Suppressor macrophage treated with lipopolysaccharide for 1 hour (primary cell): ENCODE data around the gene RAVER2.
"Not testable (repeated sequence)": the region's sequence is repeated elsewhere in the genome, so short reads cannot be mapped to it uniquely, and the experiment has no call there.

Source experiments
- DNase-seq, 3 donors: peaks; one replicate each; pipeline ENCODE4 v3.0.0-alpha.2; 2020 to 2022

The RAVER2 gene

GRCh38 chr1:64814427-64814826 lies 69.6 kb downstream of the RAVER2 start:
- DNase-seq: no peak

- DNase-seq: not testable (repeated sequence)
These were observed 72.5 kb downstream of the RAVER2 start for GRCh38 chr1:64817364-64817763.

GRCh38 chr1:64820572-64820971 lies 75.7 kb downstream of the RAVER2 start:
- DNase-seq: not testable (repeated sequence)

DNA sequence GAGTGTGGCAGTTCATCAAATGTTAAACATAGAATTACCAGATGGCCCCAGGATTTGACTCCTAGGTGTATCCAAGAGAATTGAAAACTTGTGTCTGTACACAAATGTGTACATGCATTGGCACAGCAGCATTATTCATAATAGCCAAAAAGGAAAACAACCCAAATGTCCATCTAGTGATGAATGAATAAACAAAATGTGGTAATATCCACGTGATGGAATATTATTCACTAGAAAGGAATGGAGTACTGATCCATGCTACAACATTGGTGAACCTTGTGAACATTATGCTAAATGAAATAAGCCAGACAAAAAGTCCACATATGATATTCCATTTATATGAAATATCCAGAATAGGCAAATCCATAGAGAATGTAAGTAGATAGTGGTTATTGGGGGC lies 77.7 kb downstream of the RAVER2 start:
- no peak for DNase-seq

DNA sequence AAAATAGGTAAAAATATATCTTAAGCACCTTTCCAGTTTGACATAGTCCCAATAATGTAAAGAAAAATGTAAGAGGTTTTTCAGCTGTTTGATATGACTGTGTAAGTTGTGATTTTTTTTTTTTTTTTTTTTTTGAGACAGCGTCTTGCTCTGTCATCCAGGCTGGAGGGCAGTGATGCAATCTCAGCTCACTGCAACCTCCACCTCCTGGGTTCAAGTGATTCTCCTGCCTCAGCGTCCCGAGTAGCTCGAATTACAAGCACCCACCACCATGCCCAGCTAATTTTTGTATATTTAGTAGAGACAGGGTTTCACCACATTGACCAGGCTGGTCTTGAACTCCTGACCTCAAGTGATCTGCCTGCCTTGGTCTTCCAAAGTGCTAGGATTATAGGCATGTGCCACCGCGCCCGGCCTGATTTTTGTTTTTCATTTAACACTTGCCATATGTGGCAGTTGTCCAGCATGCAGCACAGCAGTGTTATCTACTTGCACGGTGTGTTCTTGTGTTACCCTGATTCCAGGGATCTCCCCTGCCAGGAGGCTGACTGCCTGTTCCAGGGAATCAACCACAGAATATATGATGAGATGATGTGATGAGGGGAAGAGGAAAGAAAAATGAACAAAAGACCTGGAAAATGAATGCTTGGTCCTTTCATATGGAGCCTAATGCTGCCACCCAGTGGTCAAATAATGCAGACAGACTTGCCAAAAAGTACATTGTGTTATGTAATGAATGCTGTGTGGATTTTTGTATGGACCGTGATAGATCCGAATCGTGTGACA lies 79.0 kb downstream of the RAVER2 start:
- DNase-seq: peak; percentile 82 to 89 (median 84)

- DNase-seq: peak; percentile 35 to 68 (median 42)
These were observed 82.1 kb downstream of the RAVER2 start for GRCh38 chr1:64826991-64827390.

DNA sequence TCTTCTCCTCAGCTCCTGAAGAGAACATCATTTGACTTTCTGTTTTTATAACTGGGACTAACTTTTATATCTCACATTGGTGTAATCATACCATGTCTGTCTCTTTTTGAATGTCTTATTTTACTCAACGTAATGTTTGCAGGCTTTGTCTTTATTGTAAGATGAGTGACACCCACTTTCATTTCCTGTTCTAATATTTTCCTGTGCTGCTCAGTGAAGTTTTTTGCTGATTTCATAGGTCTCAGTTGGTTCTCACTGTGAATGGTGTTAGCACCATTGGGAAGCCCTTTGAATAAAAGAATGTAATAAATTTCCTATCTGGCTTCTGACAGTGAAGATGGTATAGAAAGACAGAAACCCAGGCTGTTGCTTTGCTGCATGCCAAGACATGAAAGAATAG lies 84.0 kb downstream of the RAVER2 start:
- peak in 1 of 3 donors; percentile 21 for DNase-seq

- no peak for DNase-seq
These were observed 84.6 kb downstream of the RAVER2 start for GRCh38 chr1:64829411-64830029.

GRCh38 chr1:64830030-64830651 lies 85.3 kb downstream of the RAVER2 start:
- no peak for DNase-seq

DNA sequence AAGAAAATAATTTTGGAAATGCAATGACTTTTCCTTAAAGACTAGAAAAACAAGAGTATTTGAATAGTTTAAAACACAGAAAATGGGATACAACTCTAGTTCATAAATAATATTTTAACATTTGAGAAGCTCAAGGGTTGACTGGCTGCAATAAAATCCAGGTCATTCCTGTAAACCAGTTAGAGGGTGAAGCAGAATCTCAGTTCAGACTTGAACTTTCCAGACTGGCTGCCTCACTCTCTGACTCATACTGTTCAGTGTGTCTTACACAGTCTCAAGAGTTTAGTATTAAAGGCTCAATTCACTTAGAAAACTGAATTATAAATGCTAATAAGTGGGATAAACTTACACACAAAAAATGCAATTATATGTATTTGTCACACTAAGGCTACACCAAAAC lies 89.9 kb downstream of the RAVER2 start:
- peak in 2 of 3 donors; percentile 24 to 25 for DNase-seq

DNA sequence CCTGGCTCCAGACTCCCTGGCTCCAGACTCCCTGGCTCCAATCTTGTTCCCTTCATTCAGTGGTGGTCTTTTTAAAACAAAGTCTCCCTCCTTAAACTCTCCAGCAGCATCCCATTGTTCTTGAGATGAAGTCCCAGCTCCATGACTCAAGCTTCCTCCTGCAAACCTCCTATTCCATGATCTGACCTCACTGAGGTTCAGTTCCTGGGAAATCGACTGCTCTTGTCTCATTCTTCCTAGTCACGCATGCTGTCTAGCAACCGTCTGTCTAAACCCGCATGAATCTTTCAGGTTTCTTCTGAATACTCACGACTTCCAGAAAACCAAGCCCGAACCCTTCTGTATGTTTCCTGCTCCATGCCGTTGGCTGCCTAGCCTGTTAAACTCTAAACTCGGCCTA lies 91.9 kb downstream of the RAVER2 start:
- DNase-seq: no peak

GRCh38 chr1:64838486-64838885 lies 93.6 kb downstream of the RAVER2 start:
- no peak for DNase-seq

- DNase-seq: no peak
These were observed 94.4 kb downstream of the RAVER2 start for GRCh38 chr1:64839261-64839660.

DNA sequence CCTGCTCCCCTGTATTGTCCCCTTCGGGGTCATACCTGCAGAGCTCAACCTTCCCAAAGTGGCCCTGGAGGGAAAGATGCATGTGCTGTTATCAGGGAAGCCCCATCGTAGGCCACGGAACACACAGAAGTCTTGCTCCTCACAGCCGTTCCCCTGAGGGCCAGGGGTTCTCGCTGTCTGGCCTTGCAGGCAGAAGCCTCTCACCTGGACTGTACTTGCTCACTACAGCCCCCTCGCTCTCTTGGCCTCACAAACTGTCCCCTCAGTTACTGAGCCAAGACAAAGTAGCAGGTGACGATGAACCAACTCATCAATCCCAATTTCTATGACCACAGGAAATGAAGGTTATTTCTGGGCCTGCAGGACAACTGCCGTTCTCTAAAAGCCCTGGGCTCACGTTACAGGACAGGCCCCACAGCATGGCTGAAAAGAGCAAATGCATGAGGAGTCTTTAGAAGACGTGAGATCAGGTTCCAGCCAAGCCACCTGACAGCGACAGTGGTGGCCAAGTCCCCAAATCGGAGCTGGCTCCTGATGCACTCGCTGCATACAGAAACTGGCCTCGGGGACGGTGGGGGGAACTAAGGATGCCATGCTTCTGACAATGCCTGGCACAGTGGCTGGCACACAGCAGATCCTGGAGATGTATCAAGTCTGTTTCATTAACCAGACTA lies 95.0 kb downstream of the RAVER2 start:
- DNase-seq: no peak

GRCh38 chr1:64841330-64842065 lies 96.6 kb downstream of the RAVER2 start:
- no peak for DNase-seq

- DNase-seq: peak in 1 of 3 donors; percentile 15
These were observed 97.3 kb downstream of the RAVER2 start for GRCh38 chr1:64842224-64842623.

DNA sequence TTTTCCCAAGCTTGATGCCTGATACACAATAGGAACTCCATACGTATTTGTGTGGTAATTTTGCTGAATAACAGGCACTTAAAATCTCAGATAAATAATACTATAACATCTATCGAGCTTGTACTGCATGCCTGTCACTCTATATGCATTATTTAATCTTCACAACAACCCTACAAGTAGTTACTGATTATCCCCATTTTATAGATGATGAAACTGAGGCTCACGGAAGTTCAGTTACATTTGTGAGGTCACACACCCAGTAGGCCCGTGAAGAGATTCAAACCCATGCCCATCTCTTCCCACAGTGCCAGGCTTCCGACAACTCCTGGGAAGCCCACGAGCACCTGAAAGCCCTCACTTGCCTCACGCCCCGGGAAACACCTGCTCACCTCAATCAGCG lies 98.8 kb downstream of the RAVER2 start:
- DNase-seq: no peak

- DNase-seq: no peak
These were observed 99.3 kb downstream of the RAVER2 start for GRCh38 chr1:64844175-64844574.

GRCh38 chr1:64844609-64845008 lies 99.7 kb downstream of the RAVER2 start:
- no peak for DNase-seq

- DNase-seq: no peak
These were observed 101.1 kb downstream of the RAVER2 start for GRCh38 chr1:64845831-64846425.

- no peak for DNase-seq
These were observed 101.9 kb downstream of the RAVER2 start for GRCh38 chr1:64846573-64847430.
